IPS-15b (cell line): ENCODE data around the gene CREB1.
A peak's percentile ranks its signal among the peaks of the same experiment; 100 is the strongest.
"Not testable (repeated sequence)": the region's sequence is repeated elsewhere in the genome, so short reads cannot be mapped to it uniquely, and the experiment has no call there.

ENCODE experiments used
- H3K27me3 ChIP-seq: one replicate; pipeline ENCODE4 v1.6.1; 2013; ENCODE audit warnings: low read length; ENCODE audit not compliant: control insufficient read depth, insufficient read depth
- H3K36me3 ChIP-seq: one replicate; pipeline ENCODE4 v1.6.1; 2013; ENCODE audit warnings: low read length; ENCODE audit not compliant: control insufficient read depth, insufficient read depth
- H3K4me1 ChIP-seq: one replicate; pipeline ENCODE4 v1.6.1; 2013; ENCODE audit warnings: mild to moderate bottlenecking, low read length; ENCODE audit not compliant: control insufficient read depth, insufficient read depth
- H3K4me3 ChIP-seq: one replicate; pipeline ENCODE4 v1.5.1; 2013; ENCODE audit warnings: low read depth, low read length
- H3K9ac ChIP-seq: one replicate; pipeline ENCODE4 v1.6.1; 2013; ENCODE audit warnings: low read depth, mild to moderate bottlenecking, low read length
- H3K9me3 ChIP-seq: one replicate; pipeline ENCODE4 v1.6.1; 2013; ENCODE audit warnings: mild to moderate bottlenecking, low read length; ENCODE audit not compliant: control insufficient read depth, insufficient read depth

CREB1 gene

GRCh38 chr2:207625014-207625907 lies 95.5 kb downstream of the CREB1 start, which contains the start of gene METTL21A:
Gene METTL21A (minus strand): TSS chr2:207625394. CDS start chr2:207624375, 1,019 bp downstream.
- H3K4me1 ChIP-seq, result peaks cover 3% of the 10 kb centered on the region
- H3K4me3 ChIP-seq, result peak within 1 kb of the TSS; percentile 98
- peak within 1 kb of the TSS; percentile 89 for H3K9ac ChIP-seq
- H3K9me3 ChIP-seq, result no peaks in the 10 kb centered on the region
- H3K27me3 ChIP-seq, result no peaks in the 10 kb centered on the region
- peaks cover 4% of the 10 kb centered on the region for H3K36me3 ChIP-seq

GRCh38 chr2:207629553-207629952 lies 99.8 kb downstream of the CREB1 start:
- Histone ChIP-seq H3K27me3 (no peaks in the 10 kb centered on the region), H3K4me1 (peaks cover 3% of the 10 kb centered on the region), H3K9me3 (no peaks in the 10 kb centered on the region)

DNA sequence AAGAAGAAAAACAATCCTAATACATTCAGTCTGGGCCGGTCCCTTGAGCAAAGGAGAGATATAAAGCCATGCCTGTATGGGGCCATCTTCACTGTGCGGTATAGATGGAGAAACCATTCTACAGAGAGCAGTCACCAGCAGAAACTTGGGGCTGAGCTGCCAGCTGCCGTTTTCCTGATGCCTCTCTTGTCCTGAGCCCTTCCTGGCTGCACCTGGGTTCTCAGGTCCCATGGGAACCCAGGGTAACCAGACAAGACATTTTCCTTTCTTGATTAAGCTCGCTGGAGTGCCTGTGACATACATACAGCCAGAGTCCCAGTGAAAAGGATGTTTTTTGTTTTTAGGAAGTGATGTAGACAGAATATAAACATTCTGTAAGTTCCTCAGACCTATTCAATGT lies 100.7 kb downstream of the CREB1 start:
- Histone ChIP-seq H3K27me3 (no peaks in the 10 kb centered on the region), H3K9ac (no peak overlapping the region), H3K9me3 (no peaks in the 10 kb centered on the region), H3K36me3 (no peaks in the 10 kb centered on the region), H3K4me1 (peaks cover 3% of the 10 kb centered on the region), H3K4me3 (no peak overlapping the region)

More at GRCh38 chr2:207629553-207629952, 99.8 kb downstream of the CREB1 start:
- no peak overlapping the region for H3K4me3 ChIP-seq
- H3K9ac ChIP-seq, result no peak overlapping the region
- no peaks in the 10 kb centered on the region for H3K36me3 ChIP-seq

DNA sequence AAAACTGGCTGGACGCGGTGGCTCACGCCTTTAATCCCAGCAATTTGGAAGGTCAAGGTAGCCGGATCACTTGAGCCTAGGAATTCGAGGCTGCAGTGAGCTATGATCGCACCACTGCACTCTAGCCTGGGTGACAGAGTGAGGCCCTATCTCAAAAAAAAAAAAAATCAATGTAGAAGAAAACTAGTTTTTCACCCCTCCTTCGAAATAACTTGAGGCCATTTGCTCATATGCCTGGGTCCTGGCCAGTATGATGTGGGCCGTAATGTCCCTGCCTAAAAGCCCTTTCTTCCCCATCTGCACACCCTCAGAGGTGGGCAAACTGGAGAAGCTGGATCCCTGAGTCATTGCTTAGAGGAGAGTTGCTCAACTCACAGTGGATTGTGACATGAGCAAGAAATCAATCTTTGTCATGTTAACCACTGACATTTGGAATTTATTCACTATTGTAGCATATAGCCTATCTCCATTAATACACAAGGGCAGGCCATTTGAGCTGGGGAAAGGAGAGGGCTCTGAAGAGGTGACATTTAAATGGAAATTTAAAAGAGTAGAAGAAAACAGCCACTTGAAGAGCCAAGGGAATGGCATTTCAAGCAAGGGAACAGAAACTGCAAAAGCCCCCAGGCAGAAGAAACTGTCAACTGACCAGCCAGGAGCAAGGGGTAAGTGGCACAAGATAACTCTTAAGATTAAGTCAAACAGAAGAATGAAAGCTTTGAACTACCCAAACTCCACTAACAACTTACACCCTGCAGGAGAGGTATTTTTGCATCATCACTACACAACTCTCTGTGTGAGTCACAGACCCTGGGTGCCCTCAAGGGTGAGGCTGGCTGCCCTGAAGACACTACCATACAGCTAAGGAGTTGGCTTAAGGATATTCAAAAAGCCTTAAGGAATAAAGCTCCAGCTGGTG lies 103.1 kb downstream of the CREB1 start:
- H3K9ac ChIP-seq, result no peak overlapping the region
- H3K27me3 ChIP-seq, result no peaks in the 10 kb centered on the region
- H3K4me1 ChIP-seq, result peaks cover 3% of the 10 kb centered on the region
- H3K9me3 ChIP-seq, result no peaks in the 10 kb centered on the region
- H3K4me3 ChIP-seq, result no peak overlapping the region
- no peaks in the 10 kb centered on the region for H3K36me3 ChIP-seq

GRCh38 chr2:207633686-207634085 lies 103.9 kb downstream of the CREB1 start:
- no peaks in the 10 kb centered on the region for H3K27me3 ChIP-seq
- H3K4me3 ChIP-seq, result no peak overlapping the region
- no peak overlapping the region for H3K9ac ChIP-seq
- H3K9me3 ChIP-seq, result no peaks in the 10 kb centered on the region
- H3K4me1 ChIP-seq, result peaks cover 3% of the 10 kb centered on the region
- no peaks in the 10 kb centered on the region for H3K36me3 ChIP-seq

GRCh38 chr2:207635468-207636200 lies 105.9 kb downstream of the CREB1 start:
- H3K9me3 ChIP-seq, result no peaks in the 10 kb centered on the region
- H3K4me3 ChIP-seq, result no peak overlapping the region
- H3K9ac ChIP-seq, result no peak overlapping the region
- peaks cover 3% of the 10 kb centered on the region for H3K4me1 ChIP-seq
- H3K36me3 ChIP-seq, result no peaks in the 10 kb centered on the region
- no peaks in the 10 kb centered on the region for H3K27me3 ChIP-seq

- not testable (repeated sequence) for H3K9ac ChIP-seq, H3K4me1 ChIP-seq, H3K27me3 ChIP-seq, H3K9me3 ChIP-seq, H3K4me3 ChIP-seq, H3K36me3 ChIP-seq
These were observed 109.5 kb downstream of the CREB1 start for GRCh38 chr2:207639288-207639687.

DNA sequence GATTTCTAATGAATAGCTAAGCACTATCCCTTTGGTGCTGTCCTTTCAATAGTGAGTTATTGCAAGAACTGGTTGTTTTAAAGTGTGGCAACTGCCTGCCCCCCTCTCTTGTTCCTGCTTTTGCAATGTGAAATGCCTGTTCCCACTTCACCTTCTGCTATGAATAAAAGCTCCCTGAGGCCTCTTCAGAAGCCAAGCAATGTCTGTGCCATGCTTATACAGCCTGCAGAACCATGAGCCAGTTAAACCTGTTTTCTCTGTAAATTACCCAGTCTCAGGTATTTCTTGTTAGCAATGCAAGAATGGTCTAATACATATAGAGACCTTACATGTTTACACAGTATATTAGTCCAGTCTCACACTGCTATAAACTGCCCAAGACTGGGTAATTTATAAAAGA lies 110.4 kb downstream of the CREB1 start:
- H3K27me3 ChIP-seq, result no peaks in the 10 kb centered on the region
- no peaks in the 10 kb centered on the region for H3K36me3 ChIP-seq
- H3K9me3 ChIP-seq, result no peaks in the 10 kb centered on the region
- no peak overlapping the region for H3K9ac ChIP-seq
- no peaks in the 10 kb centered on the region for H3K4me1 ChIP-seq
- no peak overlapping the region for H3K4me3 ChIP-seq

GRCh38 chr2:207640661-207641060 lies 110.9 kb downstream of the CREB1 start:
- Histone ChIP-seq H3K27me3 (no peaks in the 10 kb centered on the region), H3K36me3 (no peaks in the 10 kb centered on the region), H3K4me1 (no peaks in the 10 kb centered on the region), H3K9me3 (no peaks in the 10 kb centered on the region), H3K4me3 (no peak overlapping the region), H3K9ac (no peak overlapping the region)

DNA sequence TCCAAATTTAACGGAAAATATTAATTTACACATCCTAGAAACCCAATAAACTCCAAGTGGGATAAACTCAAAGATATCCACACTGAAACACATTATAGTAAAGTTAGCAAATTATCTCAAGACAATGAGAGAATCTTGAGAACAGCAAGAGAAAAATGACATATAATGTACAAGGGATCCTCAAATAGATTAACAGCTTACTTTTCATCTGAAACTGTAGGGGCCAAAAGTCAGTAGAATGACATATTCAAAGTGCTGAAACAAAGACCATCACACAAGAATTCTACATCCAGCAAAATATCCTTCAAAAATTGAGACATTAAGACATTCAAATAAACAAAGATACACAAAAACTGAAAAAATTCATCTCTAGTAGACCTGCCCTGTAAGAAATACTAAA lies 114.1 kb downstream of the CREB1 start:
- Histone ChIP-seq H3K27me3 (no peaks in the 10 kb centered on the region), H3K36me3 (no peaks in the 10 kb centered on the region), H3K9me3 (no peaks in the 10 kb centered on the region), H3K9ac (no peak overlapping the region), H3K4me1 (no peaks in the 10 kb centered on the region), H3K4me3 (no peak overlapping the region)

- H3K27me3 ChIP-seq, H3K4me1 ChIP-seq, H3K4me3 ChIP-seq, H3K9ac ChIP-seq, H3K9me3 ChIP-seq, H3K36me3 ChIP-seq: not testable (repeated sequence)
These were observed 116.8 kb downstream of the CREB1 start for GRCh38 chr2:207646582-207646981.
